ENCODE measurements around the gene SLAMF6. TPM values are rescaled to one million over a fixed set of nuclear protein-coding genes. Genes with fewer than 3 reads are reported as not detected.

Gene SLAMF6
- total RNA-seq, 1 experiment from 2014 or later: not detected

Other genes starting within 250 kb of the SLAMF6 start
- 26.9 and 27.6 TPM in 2 replicates for gene PEX19, start 238.1 kb downstream of the SLAMF6 start, total RNA-seq (2014; rRNA removed; shearing (Covaris generic))
- gene COPA, start 180.0 kb downstream of the SLAMF6 start, total RNA-seq (2014; rRNA removed; shearing (Covaris generic)): 115 and 133 TPM in 2 replicates
- gene NCSTN, start 179.9 kb downstream of the SLAMF6 start, total RNA-seq (2014; rRNA removed; shearing (Covaris generic)): 40.0 and 49.0 TPM in 2 replicates
- 0.18 TPM in 1 of 2 replicates, not detected in the other for gene NHLH1, start 156.2 kb downstream of the SLAMF6 start, total RNA-seq (2014; rRNA removed; shearing (Covaris generic))
- gene VANGL2, start 122.7 kb downstream of the SLAMF6 start, total RNA-seq (2014; rRNA removed; shearing (Covaris generic)): 2.1 and 2.5 TPM in 2 replicates
- gene CD84, start 56.2 kb upstream of the SLAMF6 start, total RNA-seq (2014; rRNA removed; shearing (Covaris generic)): not detected in 2 replicates
- gene SLAMF1, start 123.8 kb upstream of the SLAMF6 start, total RNA-seq (2014; rRNA removed; shearing (Covaris generic)): 0.03 TPM in 1 of 2 replicates, not detected in the other
- not detected in 2 replicates for gene CD48, start 188.6 kb upstream of the SLAMF6 start, total RNA-seq (2014; rRNA removed; shearing (Covaris generic))
- gene SLAMF7, start 216.0 kb upstream of the SLAMF6 start, total RNA-seq (2014; rRNA removed; shearing (Covaris generic)): 4.2 and 9.8 TPM in 2 replicates

All from HT1080 (cell line).